ENCODE data around the gene GFRA1. TPM values are rescaled to one million over a fixed set of nuclear protein-coding genes. Genes with fewer than 3 reads are reported as not detected.

The GFRA1 gene
- polyA plus RNA-seq, 2 of the 4 experiments (the other 2 are of a cell fraction) = 4.0 to 9.5 TPM

- Histone ChIP-seq H3K4me2 (no peak overlapping the region), H3K4me3 (no peak overlapping the region), H3K9me3 (no peaks in the 10 kb centered on the region), H3K27ac (no peak overlapping the region), H3K4me1 (no peaks in the 10 kb centered on the region)
- ChIA-PET POLR2A (no interaction called here), CTCF (interaction anchor here (0.6 to 0.7 kb wide), 2 partner anchors 25 to 31 kb away, joined by 3 to 5 read pairs; no protein-coding TSS in a partner anchor)
- WGBS (ENCODE audit: missing lambda C conversion rate) = 27% methylated on average over 4 of the region's 4 CpGs
- DNase-seq (ENCODE audit: low read depth in 1 of 2, low spot score in 1 of 2) (no peak), FAIRE-seq (no peak), ATAC-seq (no peak)
- TF ChIP-seq CBX2 (IDR thresholded peaks at IDR 0.05; ENCODE audit: borderline replicate concordance, low read depth) = no peak
- no peak for TF ChIP-seq SREBF2 (IDR thresholded peaks at IDR 0.05)
- TF ChIP-seq EP300 (IDR thresholded peaks at IDR 0.05) = no peak
- TF ChIP-seq RCOR1 (IDR thresholded peaks at IDR 0.05; ENCODE audit: low read depth, low read length) = no peak
- TF ChIP-seq SMC3 (IDR thresholded peaks at IDR 0.05) = no peak
- TF ChIP-seq MAX (IDR thresholded peaks at IDR 0.05) = no peak
- TF ChIP-seq HES2 (IDR thresholded peaks at IDR 0.05) = no peak
- TF ChIP-seq ZNF302 (CRISPR knock-in tag; IDR thresholded peaks at IDR 0.05) = no peak
- no peak for TF ChIP-seq RARB (CRISPR knock-in tag; IDR thresholded peaks at IDR 0.05)
- no peak for TF ChIP-seq RFX5 (IDR thresholded peaks at IDR 0.05)
- no peak for TF ChIP-seq ESRRA (IDR thresholded peaks at IDR 0.05; ENCODE audit: borderline replicate concordance, low read length)
- no peak for TF ChIP-seq FOSB (CRISPR knock-in tag; IDR thresholded peaks at IDR 0.05)
- no peak for TF ChIP-seq CBX8 (IDR thresholded peaks at IDR 0.05)
- no peak for TF ChIP-seq RAD21 (conservative IDR thresholded peaks at IDR 0.05 in 1 of 2, IDR thresholded peaks at IDR 0.05 in 1 of 2)
- TF ChIP-seq PHF8 (IDR thresholded peaks at IDR 0.05; ENCODE audit: borderline replicate concordance, low read depth) = no peak
- no peak for TF ChIP-seq BHLHE40 (IDR thresholded peaks at IDR 0.05; ENCODE audit: low read depth, low read length)
- no peak for TF ChIP-seq PBX3 (IDR thresholded peaks at IDR 0.05)
Measured at GRCh38 chr10:116312548-116312947, 39.5 kb upstream of the GFRA1 start.

- TF ChIP-seq RARB (CRISPR knock-in tag; IDR thresholded peaks at IDR 0.05) = no peak
- no peak for TF ChIP-seq ZFP36 (IDR thresholded peaks at IDR 0.05; ENCODE audit: borderline replicate concordance, partially characterized antibody)
- no peak for TF ChIP-seq CEBPB (IDR thresholded peaks at IDR 0.05)
- TF ChIP-seq CHD4 (IDR thresholded peaks at IDR 0.05; ENCODE audit: borderline replicate concordance) = no peak
- no peak for TF ChIP-seq RCOR1 (IDR thresholded peaks at IDR 0.05; ENCODE audit: low read depth, low read length)
- no peak for TF ChIP-seq JUN (IDR thresholded peaks at IDR 0.05)
- no peak for TF ChIP-seq FOXS1 (CRISPR knock-in tag; IDR thresholded peaks at IDR 0.05)
- no peak for TF ChIP-seq HES2 (IDR thresholded peaks at IDR 0.05)
- TF ChIP-seq KDM1A (IDR thresholded peaks at IDR 0.05; ENCODE audit: low read depth) = no peak
- TF ChIP-seq FOSB (CRISPR knock-in tag; IDR thresholded peaks at IDR 0.05) = no peak
- no peak for TF ChIP-seq TFCP2L1 (CRISPR knock-in tag; IDR thresholded peaks at IDR 0.05)
- no peak for TF ChIP-seq NFE2L2 (conservative IDR thresholded peaks at IDR 0.05; ENCODE audit: low read length)
- TF ChIP-seq SREBF2 (IDR thresholded peaks at IDR 0.05) = no peak
- TF ChIP-seq E2F6 (IDR thresholded peaks at IDR 0.05; ENCODE audit: borderline replicate concordance, low read depth) = no peak
- WGBS (ENCODE audit: missing lambda C conversion rate) = 17% methylated on average over 2 of the region's 2 CpGs
- FAIRE-seq (no peak), ATAC-seq (no peak), DNase-seq (ENCODE audit: low read depth in 1 of 2, low spot score in 1 of 2) (no peak)
- ChIA-PET POLR2A (no interaction called here), CTCF (interaction anchor here (1.5 kb wide), 1 partner anchor 23 kb away, joined by 4 read pairs; no protein-coding TSS in a partner anchor)
- Histone ChIP-seq H3K4me3 (no peak overlapping the region), H3K9me3 (no peaks in the 10 kb centered on the region), H3K27ac (no peak overlapping the region), H3K4me1 (no peaks in the 10 kb centered on the region), H3K4me2 (no peak overlapping the region)
Measured at GRCh38 chr10:116311706-116312490, 38.9 kb upstream of the GFRA1 start.
